ENCODE data around the gene ATP2B3. TPM values are rescaled to one million over a fixed set of nuclear protein-coding genes. Genes with fewer than 3 reads are reported as not detected.

Gene ATP2B3
- polyA plus RNA-seq, 1 donor (not counting 4 experiments of a cell fraction or from before 2014, with no cell fraction given), result not detected

DNA sequence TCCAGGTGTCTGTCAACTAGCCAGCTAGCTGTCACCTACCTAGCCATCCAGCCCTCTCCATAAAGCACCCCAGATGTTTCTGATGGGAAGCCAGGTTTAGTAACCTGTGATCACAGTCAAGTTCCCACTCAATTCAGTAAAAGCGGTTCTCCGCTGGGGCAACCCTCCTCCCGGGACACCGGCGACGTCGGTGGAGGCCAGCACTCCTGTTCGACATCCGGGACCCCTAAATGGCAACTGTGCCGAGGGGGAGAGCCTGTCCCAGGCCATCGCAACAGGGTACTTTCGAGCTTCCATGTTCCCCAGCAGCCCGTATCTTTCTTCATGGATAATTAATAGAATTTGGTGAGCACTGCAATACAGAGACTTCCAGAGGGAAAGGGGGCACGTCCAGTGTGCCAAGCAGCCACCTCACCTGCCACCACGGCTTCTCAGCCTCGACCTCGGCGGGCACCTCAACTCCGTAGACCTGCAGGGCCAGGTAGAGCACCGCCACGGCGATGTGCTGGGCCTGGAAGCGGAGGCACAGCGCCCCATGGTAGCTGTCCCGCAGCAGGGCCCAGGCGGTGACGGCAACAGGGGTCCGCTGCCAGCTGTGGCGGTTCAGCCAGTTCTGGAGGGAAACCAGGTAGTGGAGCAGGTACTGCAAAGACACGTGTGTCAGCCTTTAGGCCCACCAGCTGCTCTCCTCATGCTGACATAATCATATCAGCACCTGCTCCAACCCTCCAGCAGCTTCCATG is 74.8 kb downstream of the ATP2B3 start:
- DNase-seq (ENCODE audit: low read depth, low spot score) (no peak), FAIRE-seq (no peak)
- Histone ChIP-seq H3K9me1 (ENCODE audit: control insufficient read depth, extremely low read depth, insufficient read depth, low read length) (no peaks in the 10 kb centered on the region), H3K27ac (ENCODE audit: control insufficient read depth, insufficient read depth, low read length) (no peak overlapping the region), H3K27me3 (ENCODE audit: control insufficient read depth, extremely low read depth, insufficient read depth, low read length) (no peaks in the 10 kb centered on the region), H2AFZ (ENCODE audit: control insufficient read depth, low read length) (no peak overlapping the region), H4K20me1 (ENCODE audit: control insufficient read depth, extremely low read depth, insufficient read depth, low read length) (no peaks in the 10 kb centered on the region), H3K9me3 (ENCODE audit: control insufficient read depth, low read depth, low read length) (no peaks in the 10 kb centered on the region), H3K4me1 (ENCODE audit: control insufficient read depth, extremely low read depth, insufficient read depth, low read length) (peaks cover under 1% of the 10 kb centered on the region), H3K9ac (ENCODE audit: control insufficient read depth, extremely low read depth, insufficient read depth, low read length) (no peak overlapping the region), H3K4me2 (ENCODE audit: control insufficient read depth, extremely low read depth, insufficient read depth, low read depth, low read length) (no peak overlapping the region), H3K36me3 (ENCODE audit: control insufficient read depth in 2 of 2, extremely low read depth in 1 of 2, insufficient read depth in 2 of 2, low read length in 2 of 2) (peaks cover 5 to 10% of the 10 kb centered on the region in 2 experiments), H3K79me2 (ENCODE audit: control insufficient read depth, insufficient read depth, low read length) (peaks cover 8% of the 10 kb centered on the region), H3K4me3 (ENCODE audit: control insufficient read depth in 2 of 3, extremely low read depth in 1 of 3, insufficient read depth in 2 of 3, low read depth in 1 of 3, low read length in 3 of 3) (no peak overlapping the region)
- dilution Hi-C loops (cut with MboI; ENCODE audit: extremely low pct_ligation_motif_present, low sequenced_read_pairs), result no loop called here
- TF ChIP-seq, protein P1, sequence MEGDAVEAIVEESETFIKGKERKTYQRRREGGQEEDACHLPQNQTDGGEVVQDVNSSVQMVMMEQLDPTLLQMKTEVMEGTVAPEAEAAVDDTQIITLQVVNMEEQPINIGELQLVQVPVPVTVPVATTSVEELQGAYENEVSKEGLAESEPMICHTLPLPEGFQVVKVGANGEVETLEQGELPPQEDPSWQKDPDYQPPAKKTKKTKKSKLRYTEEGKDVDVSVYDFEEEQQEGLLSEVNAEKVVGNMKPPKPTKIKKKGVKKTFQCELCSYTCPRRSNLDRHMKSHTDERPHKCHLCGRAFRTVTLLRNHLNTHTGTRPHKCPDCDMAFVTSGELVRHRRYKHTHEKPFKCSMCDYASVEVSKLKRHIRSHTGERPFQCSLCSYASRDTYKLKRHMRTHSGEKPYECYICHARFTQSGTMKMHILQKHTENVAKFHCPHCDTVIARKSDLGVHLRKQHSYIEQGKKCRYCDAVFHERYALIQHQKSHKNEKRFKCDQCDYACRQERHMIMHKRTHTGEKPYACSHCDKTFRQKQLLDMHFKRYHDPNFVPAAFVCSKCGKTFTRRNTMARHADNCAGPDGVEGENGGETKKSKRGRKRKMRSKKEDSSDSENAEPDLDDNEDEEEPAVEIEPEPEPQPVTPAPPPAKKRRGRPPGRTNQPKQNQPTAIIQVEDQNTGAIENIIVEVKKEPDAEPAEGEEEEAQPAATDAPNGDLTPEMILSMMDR (optimal IDR thresholded peaks at IDR 0.05 in 1 of 3, IDR thresholded peaks at IDR 0.05 in 1 of 3, conservative IDR thresholded peaks at IDR 0.05 in 1 of 3; ENCODE audit: extremely low read depth in 1 of 3, insufficient read depth in 2 of 3, low read length in 3 of 3), result no peak
- TF ChIP-seq EZH2 (IDR thresholded peaks at IDR 0.05; ENCODE audit: low read length), result no peak

DNA sequence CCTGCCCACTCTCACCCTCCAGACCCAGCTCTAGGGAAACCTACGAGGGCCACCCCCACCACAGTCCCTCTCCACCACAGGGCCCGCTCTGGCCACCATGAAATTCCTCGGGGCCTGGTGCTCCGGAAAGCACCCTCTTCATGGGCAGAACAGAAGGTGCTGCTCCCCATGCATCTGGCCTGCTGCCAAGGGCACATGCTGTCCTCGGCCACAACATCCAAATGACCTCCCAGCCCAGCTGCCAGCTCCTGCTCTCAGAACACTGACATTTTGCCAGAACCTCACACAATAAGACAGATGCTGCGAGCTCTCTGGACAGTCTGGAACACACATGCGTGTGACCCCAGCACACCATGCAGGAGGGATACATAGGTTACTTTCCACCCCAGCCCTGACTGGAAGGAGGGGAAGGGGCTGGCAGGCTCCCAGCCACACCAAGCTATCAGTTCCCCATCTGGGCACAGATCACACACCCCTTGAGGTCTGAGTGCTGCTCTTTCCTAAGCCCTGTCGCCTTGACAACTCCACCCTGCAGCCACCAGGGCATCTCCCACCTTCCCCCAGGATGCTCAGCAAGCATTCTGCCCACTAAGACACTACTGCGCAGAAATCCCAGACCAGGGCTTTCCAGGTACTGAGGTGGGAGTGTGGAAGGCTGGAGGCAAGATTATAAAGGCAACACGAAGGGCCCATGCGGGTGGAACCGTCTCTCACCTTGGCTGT is 75.7 kb downstream of the ATP2B3 start:
- dilution Hi-C loops (cut with MboI; ENCODE audit: extremely low pct_ligation_motif_present, low sequenced_read_pairs), result no loop called here
- Histone ChIP-seq H3K9ac (ENCODE audit: control insufficient read depth, extremely low read depth, insufficient read depth, low read length) (no peak overlapping the region), H3K4me3 (ENCODE audit: control insufficient read depth in 2 of 3, extremely low read depth in 1 of 3, insufficient read depth in 2 of 3, low read depth in 1 of 3, low read length in 3 of 3) (no peak overlapping the region), H3K27me3 (ENCODE audit: control insufficient read depth, extremely low read depth, insufficient read depth, low read length) (no peaks in the 10 kb centered on the region), H3K79me2 (ENCODE audit: control insufficient read depth, insufficient read depth, low read length) (peaks cover 16% of the 10 kb centered on the region), H2AFZ (ENCODE audit: control insufficient read depth, low read length) (no peak overlapping the region), H3K9me3 (ENCODE audit: control insufficient read depth, low read depth, low read length) (no peaks in the 10 kb centered on the region), H3K36me3 (ENCODE audit: control insufficient read depth in 2 of 2, extremely low read depth in 1 of 2, insufficient read depth in 2 of 2, low read length in 2 of 2) (peaks cover 5 to 10% of the 10 kb centered on the region in 2 experiments), H3K9me1 (ENCODE audit: control insufficient read depth, extremely low read depth, insufficient read depth, low read length) (no peaks in the 10 kb centered on the region), H4K20me1 (ENCODE audit: control insufficient read depth, extremely low read depth, insufficient read depth, low read length) (no peaks in the 10 kb centered on the region), H3K27ac (ENCODE audit: control insufficient read depth, insufficient read depth, low read length) (no peak overlapping the region), H3K4me1 (ENCODE audit: control insufficient read depth, extremely low read depth, insufficient read depth, low read length) (peaks cover 8% of the 10 kb centered on the region), H3K4me2 (ENCODE audit: control insufficient read depth, extremely low read depth, insufficient read depth, low read depth, low read length) (no peak overlapping the region)
- DNase-seq (ENCODE audit: low read depth, low spot score) (no peak), FAIRE-seq (no peak)
- TF ChIP-seq, protein P1 (optimal IDR thresholded peaks at IDR 0.05 in 1 of 3, IDR thresholded peaks at IDR 0.05 in 1 of 3, conservative IDR thresholded peaks at IDR 0.05 in 1 of 3; ENCODE audit: extremely low read depth in 1 of 3, insufficient read depth in 2 of 3, low read length in 3 of 3), result no peak
- TF ChIP-seq EZH2 (IDR thresholded peaks at IDR 0.05; ENCODE audit: low read length), result no peak

All from keratinocyte (primary cell).